Measurements from ENCODE around the gene DRAXIN.

DRAXIN gene

GRCh38 chr1:11704691-11705475, 13.4 kb downstream of the DRAXIN start:
- no peaks in the 10 kb centered on the region for H3K27me3 ChIP-seq (ENCODE audit: control insufficient read depth, insufficient read depth, low read length)
- no peak overlapping the region for H3K4me3 ChIP-seq (ENCODE audit: low read depth, low read length)
- H3K9ac ChIP-seq (ENCODE audit: low read depth, low read length) = peak overlapping the region; percentile 54
- H3K9me3 ChIP-seq (ENCODE audit: control insufficient read depth, insufficient read depth, low read length) = no peaks in the 10 kb centered on the region
- peaks cover 14% of the 10 kb centered on the region for H3K36me3 ChIP-seq (ENCODE audit: control insufficient read depth, insufficient read depth, low read length)
- H3K4me1 ChIP-seq (ENCODE audit: control insufficient read depth, insufficient read depth, low read length) = peaks cover 23% of the 10 kb centered on the region

GRCh38 chr1:11705596-11705995, 14.1 kb downstream of the DRAXIN start:
- Histone ChIP-seq H3K4me1 (ENCODE audit: control insufficient read depth, insufficient read depth, low read length) (peaks cover 23% of the 10 kb centered on the region), H3K4me3 (ENCODE audit: low read depth, low read length) (no peak overlapping the region), H3K36me3 (ENCODE audit: control insufficient read depth, insufficient read depth, low read length) (peaks cover 14% of the 10 kb centered on the region), H3K9me3 (ENCODE audit: control insufficient read depth, insufficient read depth, low read length) (no peaks in the 10 kb centered on the region), H3K27me3 (ENCODE audit: control insufficient read depth, insufficient read depth, low read length) (no peaks in the 10 kb centered on the region), H3K9ac (ENCODE audit: low read depth, low read length) (peak overlapping the region; percentile 54)

- Histone ChIP-seq H3K4me3 (ENCODE audit: low read depth, low read length) (no peak overlapping the region), H3K27me3 (ENCODE audit: control insufficient read depth, insufficient read depth, low read length) (no peaks in the 10 kb centered on the region), H3K36me3 (ENCODE audit: control insufficient read depth, insufficient read depth, low read length) (peaks cover 14% of the 10 kb centered on the region), H3K9me3 (ENCODE audit: control insufficient read depth, insufficient read depth, low read length) (no peaks in the 10 kb centered on the region), H3K9ac (ENCODE audit: low read depth, low read length) (no peak overlapping the region), H3K4me1 (ENCODE audit: control insufficient read depth, insufficient read depth, low read length) (peaks cover 23% of the 10 kb centered on the region)
Measured at GRCh38 chr1:11706292-11706691, 14.8 kb downstream of the DRAXIN start.

GRCh38 chr1:11707621-11708276, 16.2 kb downstream of the DRAXIN start:
- Histone ChIP-seq H3K27me3 (ENCODE audit: control insufficient read depth, insufficient read depth, low read length) (no peaks in the 10 kb centered on the region), H3K4me1 (ENCODE audit: control insufficient read depth, insufficient read depth, low read length) (peaks cover 23% of the 10 kb centered on the region), H3K36me3 (ENCODE audit: control insufficient read depth, insufficient read depth, low read length) (peaks cover 19% of the 10 kb centered on the region), H3K9ac (ENCODE audit: low read depth, low read length) (peak overlapping the region; percentile 57), H3K4me3 (ENCODE audit: low read depth, low read length) (no peak overlapping the region), H3K9me3 (ENCODE audit: control insufficient read depth, insufficient read depth, low read length) (no peaks in the 10 kb centered on the region)

- Histone ChIP-seq H3K9me3 (ENCODE audit: control insufficient read depth, insufficient read depth, low read length) (no peaks in the 10 kb centered on the region), H3K4me3 (ENCODE audit: low read depth, low read length) (no peak overlapping the region), H3K27me3 (ENCODE audit: control insufficient read depth, insufficient read depth, low read length) (no peaks in the 10 kb centered on the region), H3K36me3 (ENCODE audit: control insufficient read depth, insufficient read depth, low read length) (peaks cover 25% of the 10 kb centered on the region), H3K4me1 (ENCODE audit: control insufficient read depth, insufficient read depth, low read length) (peaks cover 21% of the 10 kb centered on the region), H3K9ac (ENCODE audit: low read depth, low read length) (no peak overlapping the region)
Measured at GRCh38 chr1:11708554-11709350, 17.2 kb downstream of the DRAXIN start.

GRCh38 chr1:11711490-11711889, 20.0 kb downstream of the DRAXIN start:
- H3K36me3 ChIP-seq (ENCODE audit: control insufficient read depth, insufficient read depth, low read length) = peaks cover 27% of the 10 kb centered on the region
- H3K9me3 ChIP-seq (ENCODE audit: control insufficient read depth, insufficient read depth, low read length) = no peaks in the 10 kb centered on the region
- no peaks in the 10 kb centered on the region for H3K27me3 ChIP-seq (ENCODE audit: control insufficient read depth, insufficient read depth, low read length)
- H3K9ac ChIP-seq (ENCODE audit: low read depth, low read length) = no peak overlapping the region
- peaks cover 3% of the 10 kb centered on the region for H3K4me1 ChIP-seq (ENCODE audit: control insufficient read depth, insufficient read depth, low read length)
- no peak overlapping the region for H3K4me3 ChIP-seq (ENCODE audit: low read depth, low read length)

GRCh38 chr1:11712285-11712684, 20.8 kb downstream of the DRAXIN start:
- H3K4me3 ChIP-seq (ENCODE audit: low read depth, low read length) = no peak overlapping the region
- H3K4me1 ChIP-seq (ENCODE audit: control insufficient read depth, insufficient read depth, low read length) = peaks cover 3% of the 10 kb centered on the region
- H3K9ac ChIP-seq (ENCODE audit: low read depth, low read length) = no peak overlapping the region
- peaks cover 26% of the 10 kb centered on the region for H3K36me3 ChIP-seq (ENCODE audit: control insufficient read depth, insufficient read depth, low read length)
- H3K9me3 ChIP-seq (ENCODE audit: control insufficient read depth, insufficient read depth, low read length) = no peaks in the 10 kb centered on the region
- no peaks in the 10 kb centered on the region for H3K27me3 ChIP-seq (ENCODE audit: control insufficient read depth, insufficient read depth, low read length)

- H3K9me3 ChIP-seq (ENCODE audit: control insufficient read depth, insufficient read depth, low read length) = no peaks in the 10 kb centered on the region
- no peak overlapping the region for H3K4me3 ChIP-seq (ENCODE audit: low read depth, low read length)
- H3K27me3 ChIP-seq (ENCODE audit: control insufficient read depth, insufficient read depth, low read length) = no peaks in the 10 kb centered on the region
- H3K9ac ChIP-seq (ENCODE audit: low read depth, low read length) = no peak overlapping the region
- no peaks in the 10 kb centered on the region for H3K4me1 ChIP-seq (ENCODE audit: control insufficient read depth, insufficient read depth, low read length)
- peaks cover 26% of the 10 kb centered on the region for H3K36me3 ChIP-seq (ENCODE audit: control insufficient read depth, insufficient read depth, low read length)
Measured at GRCh38 chr1:11713095-11713494, 21.6 kb downstream of the DRAXIN start.

- no peaks in the 10 kb centered on the region for H3K27me3 ChIP-seq (ENCODE audit: control insufficient read depth, insufficient read depth, low read length)
- peaks cover 23% of the 10 kb centered on the region for H3K36me3 ChIP-seq (ENCODE audit: control insufficient read depth, insufficient read depth, low read length)
- no peak overlapping the region for H3K9ac ChIP-seq (ENCODE audit: low read depth, low read length)
- no peak overlapping the region for H3K4me3 ChIP-seq (ENCODE audit: low read depth, low read length)
- H3K4me1 ChIP-seq (ENCODE audit: control insufficient read depth, insufficient read depth, low read length) = no peaks in the 10 kb centered on the region
- no peaks in the 10 kb centered on the region for H3K9me3 ChIP-seq (ENCODE audit: control insufficient read depth, insufficient read depth, low read length)
Measured at GRCh38 chr1:11714831-11715575, 23.5 kb downstream of the DRAXIN start.

GRCh38 chr1:11719313-11720032, 28.0 kb downstream of the DRAXIN start:
- H3K4me1 ChIP-seq (ENCODE audit: control insufficient read depth, insufficient read depth, low read length) = no peaks in the 10 kb centered on the region
- H3K27me3 ChIP-seq (ENCODE audit: control insufficient read depth, insufficient read depth, low read length) = no peaks in the 10 kb centered on the region
- H3K9ac ChIP-seq (ENCODE audit: low read depth, low read length) = no peak overlapping the region
- H3K36me3 ChIP-seq (ENCODE audit: control insufficient read depth, insufficient read depth, low read length) = peaks cover 12% of the 10 kb centered on the region
- peak overlapping the region; percentile 8 for H3K4me3 ChIP-seq (ENCODE audit: low read depth, low read length)
- H3K9me3 ChIP-seq (ENCODE audit: control insufficient read depth, insufficient read depth, low read length) = no peaks in the 10 kb centered on the region

- peaks cover 3% of the 10 kb centered on the region for H3K4me1 ChIP-seq (ENCODE audit: control insufficient read depth, insufficient read depth, low read length)
- no peak overlapping the region for H3K4me3 ChIP-seq (ENCODE audit: low read depth, low read length)
- H3K27me3 ChIP-seq (ENCODE audit: control insufficient read depth, insufficient read depth, low read length) = no peaks in the 10 kb centered on the region
- peaks cover 11% of the 10 kb centered on the region for H3K36me3 ChIP-seq (ENCODE audit: control insufficient read depth, insufficient read depth, low read length)
- no peaks in the 10 kb centered on the region for H3K9me3 ChIP-seq (ENCODE audit: control insufficient read depth, insufficient read depth, low read length)
- H3K9ac ChIP-seq (ENCODE audit: low read depth, low read length) = no peak overlapping the region
Measured at GRCh38 chr1:11720033-11720376, 28.5 kb downstream of the DRAXIN start.
